ENCODE results near the gene STX3. TPM values are rescaled to one million over a fixed set of nuclear protein-coding genes. Genes with fewer than 3 reads are reported as not detected.
"Not testable (repeated sequence)": the region's sequence is repeated elsewhere in the genome, so short reads cannot be mapped to it uniquely, and the experiment has no call there.

The STX3 gene
- total and polyA plus RNA-seq, 2 donors (not counting 1 experiment from before 2014, with no cell fraction given), result 7.6 to 16.6 TPM

GRCh38 chr11:59782080-59782479, 26.9 kb downstream of the STX3 start:
- Histone ChIP-seq H2AFZ (ENCODE audit: insufficient read depth, low read depth, low read length, poor library complexity, severe bottlenecking) (no peak overlapping the region), H3K9ac (ENCODE audit: low read length) (no peak overlapping the region), H3K27me3 (replicated peaks in 1 of 4; ENCODE audit: control extremely low read depth in 1 of 4, control insufficient read depth in 3 of 4, insufficient read depth in 4 of 4, low read length in 3 of 4) (no peaks in the 10 kb centered on the region), H3K79me2 (ENCODE audit: control insufficient read depth, insufficient read depth, low read length) (no peaks in the 10 kb centered on the region), H3K27ac (ENCODE audit: low read length in 2 of 2) (no peak overlapping the region), H3K4me3 (ENCODE audit: control extremely low read depth in 1 of 5, extremely low read depth in 1 of 5, insufficient read depth in 1 of 5, low read depth in 2 of 5, low read length in 4 of 5) (no peak overlapping the region), H4K20me1 (ENCODE audit: control insufficient read depth, insufficient read depth, low read length, poor library complexity, severe bottlenecking) (no peaks in the 10 kb centered on the region), H3K4me1 (ENCODE audit: control insufficient read depth in 2 of 2, insufficient read depth in 2 of 2, low read length in 2 of 2) (no peaks in the 10 kb centered on the region), H3K4me2 (replicated peaks; ENCODE audit: low read depth, low read length, poor library complexity, severe bottlenecking) (no peak overlapping the region), H3K36me3 (replicated peaks in 1 of 2; ENCODE audit: control extremely low read depth in 1 of 2, control insufficient read depth in 1 of 2, extremely low read depth in 1 of 2, insufficient read depth in 2 of 2, low read length in 1 of 2) (peaks cover 0 to 3% of the 10 kb centered on the region in 2 experiments), H3K9me3 (ENCODE audit: control extremely low read depth in 1 of 3, control insufficient read depth in 2 of 3, insufficient read depth in 1 of 3, low read length in 2 of 3) (no peaks in the 10 kb centered on the region)
- no peak for DNase-seq
- TF ChIP-seq EZH2 (IDR thresholded peaks at IDR 0.05; ENCODE audit: borderline replicate concordance, insufficient read depth, low read depth, low read length, poor library complexity, severe bottlenecking) (no peak), CTCF (IDR thresholded peaks at IDR 0.05) (no peak)
- intact Hi-C loops (cut with micrococcal nuclease), result no loop called here
- no peak for ATAC-seq (ENCODE audit: low read depth)
- Mint-ChIP-seq H3K27me3 (no peaks in the 10 kb centered on the region), H3K9me3 (ENCODE audit: insufficient read depth) (no peaks in the 10 kb centered on the region), H3K4me1 (peaks cover 3% of the 10 kb centered on the region), H3K27ac (no peak overlapping the region), H3K4me3 (no peak overlapping the region)
- no CpG with 5 or more reads among the region's 2 CpGs for WGBS (ENCODE audit: insufficient coverage)
- CTCF ChIA-PET, result no interaction called here
- POLR2A ChIA-PET, result no interaction called here

- Histone ChIP-seq H3K4me1 (ENCODE audit: control insufficient read depth in 2 of 2, insufficient read depth in 2 of 2, low read length in 2 of 2) (no peaks in the 10 kb centered on the region), H3K27me3 (replicated peaks in 1 of 4; ENCODE audit: control extremely low read depth in 1 of 4, control insufficient read depth in 3 of 4, insufficient read depth in 4 of 4, low read length in 3 of 4) (no peaks in the 10 kb centered on the region), H3K4me2 (replicated peaks; ENCODE audit: low read depth, low read length, poor library complexity, severe bottlenecking) (no peak overlapping the region), H3K36me3 (replicated peaks in 1 of 2; ENCODE audit: control extremely low read depth in 1 of 2, control insufficient read depth in 1 of 2, extremely low read depth in 1 of 2, insufficient read depth in 2 of 2, low read length in 1 of 2) (peaks cover 0 to 3% of the 10 kb centered on the region in 2 experiments), H3K79me2 (ENCODE audit: control insufficient read depth, insufficient read depth, low read length) (no peaks in the 10 kb centered on the region), H3K4me3 (ENCODE audit: control extremely low read depth in 1 of 5, extremely low read depth in 1 of 5, insufficient read depth in 1 of 5, low read depth in 2 of 5, low read length in 4 of 5) (no peak overlapping the region), H4K20me1 (ENCODE audit: control insufficient read depth, insufficient read depth, low read length, poor library complexity, severe bottlenecking) (no peaks in the 10 kb centered on the region), H3K9me3 (ENCODE audit: control extremely low read depth in 1 of 3, control insufficient read depth in 2 of 3, insufficient read depth in 1 of 3, low read length in 2 of 3) (no peaks in the 10 kb centered on the region), H2AFZ (ENCODE audit: insufficient read depth, low read depth, low read length, poor library complexity, severe bottlenecking) (no peak overlapping the region), H3K9ac (ENCODE audit: low read length) (no peak overlapping the region), H3K27ac (ENCODE audit: low read length in 2 of 2) (no peak overlapping the region)
- CTCF ChIA-PET, result interaction anchor here (1.8 kb wide), 1 partner anchor 18 kb away, joined by 8 read pairs; no protein-coding TSS in a partner anchor
- Mint-ChIP-seq H3K4me3 (no peak overlapping the region), H3K4me1 (peaks cover 3% of the 10 kb centered on the region), H3K27me3 (no peaks in the 10 kb centered on the region), H3K27ac (no peak overlapping the region), H3K9me3 (ENCODE audit: insufficient read depth) (no peaks in the 10 kb centered on the region)
- POLR2A ChIA-PET, result no interaction called here
- intact Hi-C loops (cut with micrococcal nuclease), result no loop called here
- 82% methylated on average over 4 of the region's 4 CpGs for WGBS (ENCODE audit: insufficient coverage)
- no peak for TF ChIP-seq CTCF (IDR thresholded peaks at IDR 0.05)
- TF ChIP-seq EZH2 (IDR thresholded peaks at IDR 0.05; ENCODE audit: borderline replicate concordance, insufficient read depth, low read depth, low read length, poor library complexity, severe bottlenecking), result no peak
- ATAC-seq (ENCODE audit: low read depth), result no peak
- no peak for DNase-seq
Measured at GRCh38 chr11:59783632-59784090, 28.5 kb downstream of the STX3 start.

GRCh38 chr11:59784441-59784840, 29.3 kb downstream of the STX3 start:
- H3K27me3 Mint-ChIP-seq; ATAC-seq (ENCODE audit: low read depth); H3K79me2 ChIP-seq (ENCODE audit: control insufficient read depth, insufficient read depth, low read length); H2AFZ ChIP-seq (ENCODE audit: insufficient read depth, low read depth, low read length, poor library complexity, severe bottlenecking); H3K4me2 ChIP-seq (replicated peaks; ENCODE audit: low read depth, low read length, poor library complexity, severe bottlenecking); H4K20me1 ChIP-seq (ENCODE audit: control insufficient read depth, insufficient read depth, low read length, poor library complexity, severe bottlenecking); H3K4me1 Mint-ChIP-seq; DNase-seq; H3K4me3 ChIP-seq (ENCODE audit: control extremely low read depth in 1 of 5, extremely low read depth in 1 of 5, insufficient read depth in 1 of 5, low read depth in 2 of 5, low read length in 4 of 5); H3K9me3 ChIP-seq (ENCODE audit: control extremely low read depth in 1 of 3, control insufficient read depth in 2 of 3, insufficient read depth in 1 of 3, low read length in 2 of 3); H3K9ac ChIP-seq (ENCODE audit: low read length); H3K27ac Mint-ChIP-seq; H3K27me3 ChIP-seq (replicated peaks in 1 of 4; ENCODE audit: control extremely low read depth in 1 of 4, control insufficient read depth in 3 of 4, insufficient read depth in 4 of 4, low read length in 3 of 4); H3K9me3 Mint-ChIP-seq (ENCODE audit: insufficient read depth); H3K36me3 ChIP-seq (replicated peaks in 1 of 2; ENCODE audit: control extremely low read depth in 1 of 2, control insufficient read depth in 1 of 2, extremely low read depth in 1 of 2, insufficient read depth in 2 of 2, low read length in 1 of 2); H3K4me3 Mint-ChIP-seq; intact Hi-C loops (cut with micrococcal nuclease); POLR2A ChIA-PET; H3K27ac ChIP-seq (ENCODE audit: low read length in 2 of 2); H3K4me1 ChIP-seq (ENCODE audit: control insufficient read depth in 2 of 2, insufficient read depth in 2 of 2, low read length in 2 of 2): not testable (repeated sequence)
- CTCF ChIA-PET, result interaction anchor here (1.1 to 1.8 kb wide), 2 partner anchors 17 to 20 kb away, joined by 3 to 8 read pairs; no protein-coding TSS in a partner anchor
- 92% methylated on average over 3 of the region's 5 CpGs for WGBS (ENCODE audit: insufficient coverage)

All from B cell (primary cell).